PC-9 (cell line): Measurements from ENCODE around the gene TRMT13. TPM values are rescaled to one million over a fixed set of nuclear protein-coding genes. Genes with fewer than 3 reads are reported as not detected.

Experiments
- BruUV-seq: library from RNA; stranded (reverse); fragments of 400-500 nt; replicated peaks from 2 replicates; lab custom pipeline; 2021; lab: Mats Ljungman, UMichigan
- CTCF ChIA-PET: fragments of 300-600 bp; sonication (Branson Sonifier 250); formaldehyde crosslinking; loops from one replicate; lab custom pipeline; 2022; ENCODE audit warnings: antibody characterized with exemption; lab: Charles Lee
- POLR2A ChIA-PET: fragments of 300-600 bp; sonication (Branson Sonifier 250); formaldehyde crosslinking; loops from one replicate; lab custom pipeline; 2022; ENCODE audit warnings: antibody characterized with exemption; ENCODE audit not compliant: unreplicated experiment; lab: Charles Lee
- DNase-seq, 2 experiments: peaks; one replicate each; pipeline versions ENCODE4 v3.0.0 to v3.0.0-alpha.2; 2015 to 2022; ENCODE audit warnings: mixed read lengths in 1 of 2
- H2AFZ ChIP-seq: fragments of 200-600 bp; sonication (generic); 2 replicates; pipeline ENCODE4 v1.8.1; 2017; ENCODE audit warnings: antibody characterized with exemption
- H3F3A ChIP-seq: fragments of 200-600 bp; sonication (generic); 2 replicates; pipeline ENCODE4 v1.8.1; 2017; ENCODE audit warnings: antibody characterized with exemption, mild to moderate bottlenecking, low read depth; ENCODE audit not compliant: insufficient read depth
- H3K27ac ChIP-seq: fragments of 200-600 bp; sonication (generic); 2 replicates; pipeline ENCODE4 v1.6.1; 2016; ENCODE audit warnings: mixed run types
- H3K27me3 ChIP-seq: fragments of 200-600 bp; sonication (generic); 2 replicates; pipeline ENCODE4 v1.6.1; 2016; ENCODE audit warnings: low read depth, mixed run types; ENCODE audit not compliant: insufficient read depth
- H3K36me3 ChIP-seq: fragments of 200-600 bp; sonication (generic); 2 replicates; pipeline ENCODE4 v1.6.1; 2016; ENCODE audit warnings: low read depth, mixed run types
- H3K4me1 ChIP-seq: fragments of 200-600 bp; sonication (generic); replicated peaks from 2 replicates; pipeline ENCODE4 v1.6.1; 2016; ENCODE audit warnings: mixed run types; ENCODE audit not compliant: insufficient read depth
- H3K4me2 ChIP-seq: fragments of 200-600 bp; sonication (generic); 2 replicates; pipeline ENCODE4 v1.6.1; 2017; ENCODE audit warnings: mixed run types
- H3K4me3 ChIP-seq: fragments of 200-600 bp; sonication (generic); 2 replicates; pipeline ENCODE4 v1.6.1; 2016; ENCODE audit warnings: mixed run types
- H3K79me2 ChIP-seq: fragments of 200-600 bp; sonication (generic); 2 replicates; pipeline ENCODE4 v1.6.1; 2017; ENCODE audit warnings: low read depth, mixed run types
- H3K9me2 ChIP-seq: fragments of 200-600 bp; sonication (generic); 2 replicates; pipeline ENCODE4 v1.8.1; 2017; ENCODE audit warnings: mild to moderate bottlenecking; ENCODE audit not compliant: insufficient read depth
- H3K9me3 ChIP-seq: fragments of 200-600 bp; sonication (generic); 2 replicates; pipeline ENCODE4 v1.8.1; 2016; ENCODE audit warnings: low read depth; ENCODE audit not compliant: insufficient read depth
- H4K20me1 ChIP-seq: fragments of 200-600 bp; sonication (generic); 2 replicates; pipeline ENCODE4 v1.8.1; 2017; ENCODE audit not compliant: insufficient read depth
- CTCF ChIP-seq: fragments of 200-600 bp; sonication (generic); conservative IDR thresholded peaks from 2 replicates; pipeline ENCODE4 v1.6.1; 2017; ENCODE audit warnings: mixed run types, antibody characterized with exemption, mild to moderate bottlenecking, moderate library complexity
- EZH2 ChIP-seq: fragments of 200-600 bp; sonication (generic); IDR thresholded peaks from 2 replicates; pipeline ENCODE4 v1.8.0; 2017; ENCODE audit warnings: antibody characterized with exemption, low read depth
- intact Hi-C: fragments of 100-400 bp; cut with micrococcal nuclease; formaldehyde crosslinking; loops from one replicate; pipeline ENCODE4 v1.10.0; 2022; ENCODE audit not compliant: unreplicated experiment
- total RNA-seq: library from RNA; stranded (reverse); gene quantifications from 2 replicates; pipeline ENCODE4 v1.2.3, GENCODE V29; 2021

TRMT13 gene
- total RNA-seq, 1 experiment from 2014 or later, result 14.2 TPM

GRCh38 chr1:100178091-100178490, 45.1 kb downstream of the TRMT13 start, which contains the start of gene LRRC39:
TSS of gene LRRC39 (minus strand) at chr1:100178256. CDS start at chr1:100168516, 9,740 bp downstream.
- DNase-seq, result peak in 1 of 2 experiments; percentile 31
- Histone ChIP-seq H3K27ac (no peak within 1 kb of the TSS), H3K4me1 (no peaks in the 10 kb centered on the region), H4K20me1 (no peaks in the 10 kb centered on the region), H3K9me2 (0 out of 2 replicates have a peak, but pooled peaks cover 3% of the 10 kb centered on the region), H3K79me2 (no peaks in the 10 kb centered on the region), H3K4me3 (no peak within 1 kb of the TSS), H3K4me2 (no peak within 1 kb of the TSS), H3F3A (no peaks in the 10 kb centered on the region), H3K36me3 (no peaks in the 10 kb centered on the region), H3K9me3 (no peaks in the 10 kb centered on the region), H2AFZ (no peak within 1 kb of the TSS), H3K27me3 (no peaks in the 10 kb centered on the region)
- no peak for TF ChIP-seq EZH2
- TF ChIP-seq CTCF, result no peak
- intact Hi-C loops, result no loop called here
- CTCF ChIA-PET, result no interaction called here
- POLR2A ChIA-PET, result no interaction called here
- no TSS peak for BruUV-seq

GRCh38 chr1:100183370-100183769, 50.4 kb downstream of the TRMT13 start:
- H3K4me2 ChIP-seq, result no peak overlapping the region
- H3K36me3 ChIP-seq, result no peaks in the 10 kb centered on the region
- ChIA-PET POLR2A (interaction anchor here (0.6 kb wide), 1 partner anchor 252 kb away, joined by 30 read pairs; no protein-coding TSS in a partner anchor), CTCF (no interaction called here)
- H3K4me1 ChIP-seq, result no peaks in the 10 kb centered on the region
- no TSS peak for BruUV-seq
- DNase-seq, result no peak
- H3F3A ChIP-seq, result no peaks in the 10 kb centered on the region; the same call in 1 of the 2 replicates
- H2AFZ ChIP-seq, result no peak overlapping the region
- no peaks in the 10 kb centered on the region for H3K79me2 ChIP-seq
- H3K9me3 ChIP-seq, result no peaks in the 10 kb centered on the region
- no peak overlapping the region for H3K27ac ChIP-seq
- TF ChIP-seq EZH2, result no peak
- no peak for TF ChIP-seq CTCF
- intact Hi-C loops, result no loop called here
- no peak overlapping the region for H3K4me3 ChIP-seq
- no peaks in the 10 kb centered on the region for H3K27me3 ChIP-seq
- no peaks in the 10 kb centered on the region for H4K20me1 ChIP-seq
- H3K9me2 ChIP-seq, result 0 out of 2 replicates have a peak, but pooled peaks cover 3% of the 10 kb centered on the region

GRCh38 chr1:100184536-100184935, 51.6 kb downstream of the TRMT13 start:
- no peak for DNase-seq
- Histone ChIP-seq H3K9me2 (0 out of 2 replicates have a peak, but pooled peaks cover 3% of the 10 kb centered on the region), H3K79me2 (no peaks in the 10 kb centered on the region), H3K9me3 (no peaks in the 10 kb centered on the region), H3K27me3 (no peaks in the 10 kb centered on the region), H2AFZ (no peak overlapping the region), H3K36me3 (no peaks in the 10 kb centered on the region), H3K4me2 (no peak overlapping the region), H4K20me1 (no peaks in the 10 kb centered on the region), H3K27ac (no peak overlapping the region), H3K4me1 (no peaks in the 10 kb centered on the region), H3F3A (no peaks in the 10 kb centered on the region; the same call in 1 of the 2 replicates), H3K4me3 (no peak overlapping the region)
- POLR2A ChIA-PET, result no interaction called here
- intact Hi-C loops, result no loop called here
- CTCF ChIA-PET, result no interaction called here
- TF ChIP-seq CTCF, result no peak
- TF ChIP-seq EZH2, result no peak
- no TSS peak for BruUV-seq
